Activated T-helper 1 cell treated with anti-CD3 and anti-CD28 coated beads, Interleukin-12 subunit alpha, Interleukin-12 subunit beta, Interleukin-2, Interleukin-4 antibody, amounts not matched to agents 30 ng/mL and 10 ng/mL and 1 ng/mL, durations not matched to agents 14 hours and 24 hours and 36 hours (primary cell): ENCODE measurements around the gene VPS13C. TPM values are rescaled to one million over a fixed set of nuclear protein-coding genes. Genes with fewer than 3 reads are reported as not detected.

Experiments
- DNase-seq: peaks from one replicate; pipeline ENCODE4 v3.0.0; 2021; ENCODE audit warnings: low spot score
- H3K27ac Mint-ChIP-seq: one replicate; pipeline ENCODE4 v1.8.0; 2021; ENCODE audit warnings: mild to moderate bottlenecking, mixed read lengths
- H3K27me3 Mint-ChIP-seq: one replicate; pipeline ENCODE4 v1.8.0; 2022; ENCODE audit warnings: mild to moderate bottlenecking, moderate library complexity, mixed read lengths; ENCODE audit not compliant: insufficient read depth
- H3K36me3 Mint-ChIP-seq: one replicate; pipeline ENCODE4 v1.8.0; 2021; ENCODE audit warnings: low read depth, mixed read lengths
- H3K4me1 Mint-ChIP-seq: one replicate; pipeline ENCODE4 v1.8.0; 2021; ENCODE audit warnings: low read depth, mixed read lengths
- H3K4me3 Mint-ChIP-seq: one replicate; pipeline ENCODE4 v1.8.0; 2021; ENCODE audit warnings: mild to moderate bottlenecking, moderate library complexity, mixed read lengths
- H3K9me3 Mint-ChIP-seq: one replicate; pipeline ENCODE4 v1.8.0; 2021; ENCODE audit warnings: mixed read lengths
- intact Hi-C: fragments of 100-400 bp; cut with micrococcal nuclease; formaldehyde crosslinking; loops from one replicate; pipeline ENCODE4 v1.15.1; 2024
- total RNA-seq: library from RNA; stranded (reverse); gene quantifications from 2 replicates; pipeline ENCODE4 v1.2.3, GENCODE V29; 2022

The VPS13C gene
- total RNA-seq, 1 donor from 2014 or later, result 52.7 TPM

- no peaks in the 10 kb centered on the region for H3K4me1 Mint-ChIP-seq
- intact Hi-C loops, result no loop called here
- H3K4me3 Mint-ChIP-seq, result no peak overlapping the region
- H3K27me3 Mint-ChIP-seq, result no peaks in the 10 kb centered on the region
- DNase-seq, result no peak
- no peak overlapping the region for H3K27ac Mint-ChIP-seq
- no peaks in the 10 kb centered on the region for H3K9me3 Mint-ChIP-seq
- H3K36me3 Mint-ChIP-seq, result no peaks in the 10 kb centered on the region
Observed at GRCh38 chr15:61811952-61812351, 248.3 kb downstream of the VPS13C start.

GRCh38 chr15:61809216-61809615, 251.0 kb downstream of the VPS13C start:
- H3K27ac Mint-ChIP-seq, result no peak overlapping the region
- H3K36me3 Mint-ChIP-seq, result no peaks in the 10 kb centered on the region
- intact Hi-C loops, result no loop called here
- H3K4me3 Mint-ChIP-seq, result no peak overlapping the region
- no peaks in the 10 kb centered on the region for H3K9me3 Mint-ChIP-seq
- H3K4me1 Mint-ChIP-seq, result no peaks in the 10 kb centered on the region
- no peaks in the 10 kb centered on the region for H3K27me3 Mint-ChIP-seq
- no peak for DNase-seq

GRCh38 chr15:61807281-61807929, 252.8 kb downstream of the VPS13C start:
- no peak overlapping the region for H3K27ac Mint-ChIP-seq
- no peak overlapping the region for H3K4me3 Mint-ChIP-seq
- intact Hi-C loops, result no loop called here
- DNase-seq, result no peak
- no peaks in the 10 kb centered on the region for H3K9me3 Mint-ChIP-seq
- no peaks in the 10 kb centered on the region for H3K27me3 Mint-ChIP-seq
- no peaks in the 10 kb centered on the region for H3K36me3 Mint-ChIP-seq
- H3K4me1 Mint-ChIP-seq, result no peaks in the 10 kb centered on the region

Other genes starting within 250 kb of the VPS13C start
- 0.13 and 0.17 TPM in 2 replicates for gene C2CD4A, start 6.5 kb upstream of the VPS13C start, total RNA-seq
- gene C2CD4B, start 104.8 kb upstream of the VPS13C start, total RNA-seq, result 0.78 and 0.83 TPM in 2 replicates